Chondrocyte (in vitro differentiated cells): ENCODE measurements around the gene EPHA6. TPM values are rescaled to one million over a fixed set of nuclear protein-coding genes. Genes with fewer than 3 reads are reported as not detected.

Experiments used
- DNase-seq: peaks from one replicate; pipeline ENCODE4 v3.0.0; 2021; ENCODE audit warnings: mixed read lengths, low spot score
- H3K27ac Mint-ChIP-seq: one replicate; pipeline ENCODE4 v1.8.0; 2021; ENCODE audit warnings: mild to moderate bottlenecking, moderate library complexity, mixed read lengths; ENCODE audit not compliant: unreplicated experiment
- H3K27me3 Mint-ChIP-seq: 2 replicates; pipeline ENCODE4 v1.8.0; 2021; ENCODE audit warnings: low read depth, mixed read lengths
- H3K36me3 Mint-ChIP-seq: 2 replicates; pipeline ENCODE4 v1.8.0; 2021; ENCODE audit warnings: low read depth, mixed read lengths
- H3K4me1 Mint-ChIP-seq: 2 replicates; pipeline ENCODE4 v1.8.0; 2021; ENCODE audit warnings: low read depth, mild to moderate bottlenecking, mixed read lengths
- H3K4me3 Mint-ChIP-seq: one replicate; pipeline ENCODE4 v1.8.0; 2021; ENCODE audit warnings: mild to moderate bottlenecking, moderate library complexity, mixed read lengths; ENCODE audit not compliant: unreplicated experiment
- H3K9me3 Mint-ChIP-seq: 2 replicates; pipeline ENCODE4 v1.8.0; 2021; ENCODE audit warnings: low read depth, mixed read lengths
- total RNA-seq: library from RNA; stranded (reverse); gene quantifications from 3 replicates; pipeline ENCODE4 v1.2.1, GENCODE V29; 2021
- TF ChIP-seq, protein P1 (sequence below): fragments of 200-600 bp; sonication (generic); IDR thresholded peaks from 2 replicates; pipeline ENCODE4 v1.5.0; 2021; ENCODE audit warnings: antibody characterized with exemption, mild to moderate bottlenecking, moderate library complexity

EPHA6 gene
- total RNA-seq, 1 donor from 2014 or later = 0.62 TPM

DNA sequence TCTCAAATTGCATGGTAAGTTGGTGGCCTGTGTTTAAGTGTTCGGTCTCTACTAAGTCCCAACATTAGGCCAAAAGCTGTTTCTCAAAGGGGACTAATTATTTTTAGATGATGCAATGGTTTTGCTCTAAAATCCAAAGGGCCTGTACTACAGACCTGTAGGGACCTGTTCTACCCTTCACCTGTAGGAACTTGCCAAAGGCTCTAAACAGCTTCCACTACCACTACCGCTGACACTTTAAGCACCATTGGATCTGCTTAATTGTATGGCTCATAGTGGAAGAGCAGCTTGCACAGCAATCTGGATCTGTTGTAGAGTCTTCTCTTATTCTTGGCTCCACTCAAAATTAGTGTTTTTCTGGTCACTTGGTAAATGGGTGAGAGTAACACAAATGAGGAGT is 346.8 kb downstream of the EPHA6 start:
- Mint-ChIP-seq H3K9me3 (peaks cover 14% of the 10 kb centered on the region), H3K27me3 (peaks cover 3% of the 10 kb centered on the region), H3K27ac (no peak overlapping the region), H3K36me3 (no peaks in the 10 kb centered on the region), H3K4me1 (no peaks in the 10 kb centered on the region), H3K4me3 (no peak overlapping the region)
- TF ChIP-seq, protein P1, sequence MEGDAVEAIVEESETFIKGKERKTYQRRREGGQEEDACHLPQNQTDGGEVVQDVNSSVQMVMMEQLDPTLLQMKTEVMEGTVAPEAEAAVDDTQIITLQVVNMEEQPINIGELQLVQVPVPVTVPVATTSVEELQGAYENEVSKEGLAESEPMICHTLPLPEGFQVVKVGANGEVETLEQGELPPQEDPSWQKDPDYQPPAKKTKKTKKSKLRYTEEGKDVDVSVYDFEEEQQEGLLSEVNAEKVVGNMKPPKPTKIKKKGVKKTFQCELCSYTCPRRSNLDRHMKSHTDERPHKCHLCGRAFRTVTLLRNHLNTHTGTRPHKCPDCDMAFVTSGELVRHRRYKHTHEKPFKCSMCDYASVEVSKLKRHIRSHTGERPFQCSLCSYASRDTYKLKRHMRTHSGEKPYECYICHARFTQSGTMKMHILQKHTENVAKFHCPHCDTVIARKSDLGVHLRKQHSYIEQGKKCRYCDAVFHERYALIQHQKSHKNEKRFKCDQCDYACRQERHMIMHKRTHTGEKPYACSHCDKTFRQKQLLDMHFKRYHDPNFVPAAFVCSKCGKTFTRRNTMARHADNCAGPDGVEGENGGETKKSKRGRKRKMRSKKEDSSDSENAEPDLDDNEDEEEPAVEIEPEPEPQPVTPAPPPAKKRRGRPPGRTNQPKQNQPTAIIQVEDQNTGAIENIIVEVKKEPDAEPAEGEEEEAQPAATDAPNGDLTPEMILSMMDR = no peak
- DNase-seq = no peak

DNA sequence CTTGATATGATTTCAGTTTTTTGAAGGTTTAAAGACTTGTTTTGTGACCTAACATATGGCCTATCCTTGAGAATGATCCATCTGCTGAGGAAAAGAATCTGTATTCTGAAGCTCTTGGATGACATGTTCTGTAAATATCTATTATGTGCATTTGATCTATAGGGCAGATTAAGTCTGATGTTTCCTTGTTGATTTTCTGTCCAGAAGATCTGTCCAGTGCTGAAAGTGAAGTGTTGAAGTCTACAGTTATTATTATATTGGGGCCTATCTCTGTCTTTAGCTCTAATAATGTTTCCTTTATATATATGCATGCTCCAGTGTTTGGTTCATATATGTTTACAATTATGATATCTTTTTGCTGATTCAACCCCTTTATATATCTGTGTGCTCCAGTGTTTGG is 362.8 kb downstream of the EPHA6 start:
- TF ChIP-seq, protein P1 = no peak
- Mint-ChIP-seq H3K9me3 (peaks cover 51% of the 10 kb centered on the region), H3K4me1 (no peaks in the 10 kb centered on the region), H3K4me3 (no peak overlapping the region), H3K27me3 (no peaks in the 10 kb centered on the region), H3K36me3 (no peaks in the 10 kb centered on the region), H3K27ac (no peak overlapping the region)
- DNase-seq = no peak

DNA sequence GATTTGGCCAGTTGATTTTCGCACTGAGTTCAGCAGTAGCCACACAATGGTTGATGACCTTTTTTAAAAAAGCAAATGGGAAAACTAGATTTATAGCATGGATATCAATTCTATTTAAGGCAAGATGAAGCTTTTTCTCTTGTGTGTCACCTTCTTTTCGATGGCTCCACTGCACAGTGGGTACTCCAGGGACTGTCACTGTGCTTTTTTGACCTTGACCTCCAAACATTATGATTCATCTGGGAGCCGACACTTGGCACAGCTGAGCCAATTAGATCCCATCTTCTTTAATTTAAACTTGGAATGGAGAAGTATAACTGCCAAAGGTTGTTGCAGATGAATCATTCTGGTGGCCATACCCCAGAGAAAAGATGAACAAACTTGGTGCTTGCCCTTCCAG is 367.3 kb downstream of the EPHA6 start:
- no peak for DNase-seq
- Mint-ChIP-seq H3K4me1 (no peaks in the 10 kb centered on the region), H3K36me3 (no peaks in the 10 kb centered on the region), H3K27me3 (no peaks in the 10 kb centered on the region), H3K27ac (no peak overlapping the region), H3K4me3 (no peak overlapping the region), H3K9me3 (peaks cover 35% of the 10 kb centered on the region)
- TF ChIP-seq, protein P1 = no peak

DNA sequence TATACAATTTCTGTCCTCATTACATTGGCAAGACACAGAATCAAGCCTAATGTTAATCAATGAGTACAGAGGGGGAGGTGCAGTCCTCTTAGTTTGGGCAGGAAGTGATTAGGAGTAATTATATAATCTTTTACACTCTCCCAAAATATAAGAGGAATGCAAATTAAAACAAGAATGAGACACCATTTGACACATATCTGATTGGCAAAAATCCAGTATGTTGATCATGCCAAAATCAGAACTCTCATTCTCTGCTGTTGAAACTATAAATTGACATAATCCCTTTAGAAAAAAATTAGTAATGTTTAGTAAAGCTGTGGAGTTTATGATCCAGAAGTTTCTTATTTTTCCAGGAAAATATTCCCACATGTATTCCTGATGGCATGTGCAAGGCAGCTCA is 373.4 kb downstream of the EPHA6 start:
- no peaks in the 10 kb centered on the region for H3K36me3 Mint-ChIP-seq
- DNase-seq = no peak
- no peak overlapping the region for H3K27ac Mint-ChIP-seq
- no peaks in the 10 kb centered on the region for H3K27me3 Mint-ChIP-seq
- H3K4me3 Mint-ChIP-seq = no peak overlapping the region
- peaks cover 5% of the 10 kb centered on the region for H3K9me3 Mint-ChIP-seq
- H3K4me1 Mint-ChIP-seq = no peaks in the 10 kb centered on the region
- TF ChIP-seq, protein P1 = no peak

DNA sequence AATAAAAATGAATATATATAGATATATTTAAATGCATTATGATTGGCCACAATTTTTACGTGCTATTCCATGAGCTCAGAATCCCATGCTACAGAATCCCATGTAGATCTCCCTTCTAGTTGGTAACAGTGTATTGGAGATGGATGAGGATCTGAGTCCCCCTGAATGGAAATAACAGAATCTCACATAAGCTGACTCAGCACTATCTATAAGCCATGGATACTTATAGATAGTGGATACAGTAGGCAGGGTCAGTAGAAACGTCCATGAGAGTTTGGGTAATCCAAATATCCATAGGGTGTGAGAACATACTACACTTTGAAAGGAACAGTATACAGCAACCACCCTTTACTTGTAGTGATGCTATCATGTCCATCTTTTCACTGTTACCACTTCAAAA is 375.4 kb downstream of the EPHA6 start:
- no peak for DNase-seq
- Mint-ChIP-seq H3K36me3 (no peaks in the 10 kb centered on the region), H3K27me3 (no peaks in the 10 kb centered on the region), H3K4me1 (no peaks in the 10 kb centered on the region), H3K27ac (no peak overlapping the region), H3K9me3 (no peaks in the 10 kb centered on the region), H3K4me3 (no peak overlapping the region)
- TF ChIP-seq, protein P1 = no peak
